ENCODE measurements around the gene RNF169. TPM values are rescaled to one million over a fixed set of nuclear protein-coding genes. Genes with fewer than 3 reads are reported as not detected.

RNF169 gene
- total RNA-seq (10 to 100 TPM; 19.0 to 26.1 (median 23.0) TPM), polyA plus RNA-seq (10 to 100 TPM in 1 of 2 donors, 1 to 10 TPM in 1; 7.1 to 10.5 TPM)
- long read RNA-seq, donor 1, partial matches to known transcripts, result 0 of 11 reads
- long read RNA-seq, donor 1, other reads (novel, unspliced or antisense), result 11 of 11 reads
- long read RNA-seq, donor 2, result 0 reads
- long read RNA-seq, donor 3, full-length matches to known transcripts, result 8 of 16 reads
- long read RNA-seq, donor 3, partial matches to known transcripts, result 0 of 16 reads
- long read RNA-seq, donor 3, other reads (novel, unspliced or antisense), result 8 of 16 reads

GRCh38 chr11:74748211-74749126 lies at the start of gene RNF169:
RNF169 (plus strand) TSS chr11:74748849; CDS start chr11:74748881, 32 bp downstream.
- Histone ChIP-seq H3K4me1 (ENCODE audit: insufficient read depth) (peaks cover 5% of the 10 kb centered on the region), H3K27me3 (no peaks in the 10 kb centered on the region), H3K4me3 (peak within 1 kb of the TSS; percentile 90), H3K27ac (peak within 1 kb of the TSS; percentile 94 to 98), H3K9me3 (no peaks in the 10 kb centered on the region), H3K36me3 (no peaks in the 10 kb centered on the region)
- TF ChIP-seq EP300 (IDR thresholded peaks at IDR 0.05) (no peak), POLR2A (IDR thresholded peaks at IDR 0.05) (peak; percentile 65)
- DNase-seq, result peak; percentile 90 to 95 (median 91)
- 1 to 2% (median 1%) methylated on average over 29 to 47 of the region's 47 CpGs for WGBS, 3 donors
- intact Hi-C loops (cut with DNase I), result loop anchor here in 1 of 4 donors (10.0 kb wide), 1 partner anchor 1414 kb away; no protein-coding TSS in a partner anchor

- Histone ChIP-seq H3K27me3 (no peaks in the 10 kb centered on the region), H3K4me1 (ENCODE audit: insufficient read depth) (peaks cover 12% of the 10 kb centered on the region), H3K9me3 (no peaks in the 10 kb centered on the region), H3K4me3 (no peak overlapping the region), H3K27ac (no peak overlapping the region), H3K36me3 (no peaks in the 10 kb centered on the region)
- WGBS, 3 donors, result 87 to 89% (median 89%) methylated on average over 9 of the region's 9 CpGs
- no peak for DNase-seq
- intact Hi-C loops (cut with DNase I), result no loop called here
- TF ChIP-seq EP300 (IDR thresholded peaks at IDR 0.05) (no peak), POLR2A (IDR thresholded peaks at IDR 0.05) (no peak), CTCF (IDR thresholded peaks at IDR 0.05) (no peak)
Measured at GRCh38 chr11:74699615-74700396, 48.8 kb upstream of the RNF169 start.

- Histone ChIP-seq H3K4me1 (ENCODE audit: insufficient read depth) (peaks cover 7% of the 10 kb centered on the region), H3K4me3 (no peak overlapping the region), H3K27ac (no peak overlapping the region), H3K27me3 (no peaks in the 10 kb centered on the region), H3K36me3 (no peaks in the 10 kb centered on the region), H3K9me3 (no peaks in the 10 kb centered on the region)
- TF ChIP-seq POLR2A (IDR thresholded peaks at IDR 0.05) (no peak), CTCF (IDR thresholded peaks at IDR 0.05) (no peak), EP300 (IDR thresholded peaks at IDR 0.05) (no peak)
- no peak for DNase-seq
- 67 to 74% (median 72%) methylated on average over 8 of the region's 8 CpGs for WGBS, 3 donors
- intact Hi-C loops (cut with DNase I), result no loop called here
Measured at GRCh38 chr11:74701351-74701750, 47.3 kb upstream of the RNF169 start.

- Histone ChIP-seq H3K36me3 (no peaks in the 10 kb centered on the region), H3K4me1 (ENCODE audit: insufficient read depth) (peaks cover under 1% of the 10 kb centered on the region), H3K27me3 (no peaks in the 10 kb centered on the region), H3K27ac (no peak overlapping the region), H3K9me3 (no peaks in the 10 kb centered on the region), H3K4me3 (no peak overlapping the region)
- peak in 4 of 5 donors; percentile 62 to 71 (median 66) for DNase-seq
- intact Hi-C loops (cut with DNase I), result no loop called here
- 57 to 63% (median 62%) methylated on average over 15 of the region's 15 CpGs for WGBS, 3 donors
- TF ChIP-seq CTCF (IDR thresholded peaks at IDR 0.05) (peak; percentile 52 to 62 (median 58)), EP300 (IDR thresholded peaks at IDR 0.05) (no peak), POLR2A (IDR thresholded peaks at IDR 0.05) (no peak)
Measured at GRCh38 chr11:74702383-74703007, 46.2 kb upstream of the RNF169 start.

Data from ovary (tissue), 10 donors.